Glomerular visceral epithelial cell (primary cell): ENCODE measurements around the gene AGMAT.
"Not testable (repeated sequence)": the region's sequence is repeated elsewhere in the genome, so short reads cannot be mapped to it uniquely, and the experiment has no call there.

Source experiments
- DNase-seq: peaks from one replicate; pipeline ENCODE4 v3.0.0-alpha.2; 2016; ENCODE audit errors: extremely low spot score

AGMAT gene

GRCh38 chr1:15610167-15610566, 25.3 kb upstream of the AGMAT start:
- DNase-seq, result no peak

DNA sequence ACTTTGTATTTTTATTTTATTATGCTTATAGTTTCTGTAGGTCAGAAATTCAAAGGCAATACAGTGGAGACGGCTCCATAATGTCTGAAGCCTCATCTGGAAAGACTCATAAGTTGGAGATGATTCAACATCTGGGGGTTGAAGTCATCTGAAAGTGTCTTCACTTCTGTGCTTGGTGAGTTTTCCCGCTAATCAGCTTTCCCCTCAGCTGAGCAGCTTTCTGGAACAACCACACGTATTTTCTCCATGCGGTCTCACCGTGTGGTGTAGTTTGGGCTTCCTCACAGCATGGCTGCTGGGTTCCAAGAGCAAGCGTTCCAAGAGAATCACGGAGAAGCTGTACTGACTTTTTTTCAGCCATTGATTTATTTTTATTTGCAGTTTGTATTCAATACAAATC, 24.8 kb upstream of the AGMAT start:
- DNase-seq, result no peak

- no peak for DNase-seq
These were observed 20.8 kb upstream of the AGMAT start for GRCh38 chr1:15605398-15606383.

DNA sequence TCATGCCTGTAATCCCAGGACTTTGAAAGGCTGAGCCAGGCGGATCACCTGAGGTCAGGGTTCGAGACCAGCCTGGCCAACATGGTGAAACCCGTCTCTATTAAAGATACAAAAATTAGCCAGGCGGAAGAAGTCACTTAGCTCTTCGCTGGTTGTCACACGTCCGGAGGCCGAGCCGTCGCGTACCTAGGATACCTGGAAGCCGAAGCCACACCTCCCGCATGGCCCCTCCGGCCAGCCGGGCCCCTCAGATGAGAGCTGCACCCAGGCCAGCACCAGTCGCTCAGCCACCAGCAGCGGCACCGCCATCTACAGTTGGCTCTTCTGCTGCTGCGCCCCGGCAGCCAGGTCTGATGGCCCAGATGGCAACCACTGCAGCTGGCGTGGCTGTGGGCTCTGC, 19.5 kb upstream of the AGMAT start:
- not testable (repeated sequence) for DNase-seq

GRCh38 chr1:15603966-15604282, 19.1 kb upstream of the AGMAT start:
- DNase-seq, result not testable (repeated sequence)

GRCh38 chr1:15603050-15603965, 18.5 kb upstream of the AGMAT start:
- DNase-seq, result peak; percentile 93

GRCh38 chr1:15598436-15598835, 13.6 kb upstream of the AGMAT start:
- DNase-seq, result no peak

DNA sequence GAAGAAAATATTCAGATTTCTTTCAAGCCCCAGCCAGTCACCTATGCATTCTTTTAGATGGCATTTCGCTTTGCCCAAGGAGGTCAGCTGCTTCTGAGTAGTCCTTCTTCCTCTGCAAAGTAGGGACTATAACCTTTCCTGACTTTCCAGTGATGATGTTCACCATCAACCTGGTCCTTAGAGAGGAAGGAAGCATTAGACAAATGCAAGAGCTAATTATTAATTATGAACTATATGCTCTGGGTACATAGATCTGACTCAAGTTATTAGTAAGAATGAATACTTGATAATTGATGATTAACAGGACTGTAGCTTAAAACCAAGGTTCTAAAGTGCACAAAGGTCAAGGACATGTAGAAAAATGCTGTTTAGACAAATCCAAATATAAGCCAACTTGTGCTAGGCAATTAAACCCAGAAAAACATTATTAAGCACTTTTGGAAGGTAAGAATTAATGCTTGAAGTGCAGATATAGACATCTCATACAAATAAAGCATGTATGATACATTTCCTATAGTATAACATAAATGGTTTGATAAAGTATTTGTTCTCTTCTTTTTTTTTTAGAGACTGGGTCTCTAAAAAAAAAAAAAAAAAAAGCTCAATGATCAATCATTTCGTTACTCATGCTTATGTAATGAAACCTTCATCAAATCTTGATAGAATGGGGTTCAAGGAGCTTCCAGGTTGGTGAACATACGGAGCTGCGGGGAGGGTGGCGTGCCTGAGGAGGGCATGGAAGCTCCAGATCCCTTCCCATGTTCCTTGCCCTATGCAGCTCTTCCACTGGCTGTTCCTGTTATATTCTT, 11.2 kb upstream of the AGMAT start:
- DNase-seq, result no peak

GRCh38 chr1:15592285-15592684, 7.4 kb upstream of the AGMAT start:
- DNase-seq, result no peak

- no peak for DNase-seq
These were observed 1.7 kb downstream of the AGMAT start for GRCh38 chr1:15583016-15583706.

GRCh38 chr1:15579683-15580047, 5.2 kb downstream of the AGMAT start:
- no peak for DNase-seq

DNA sequence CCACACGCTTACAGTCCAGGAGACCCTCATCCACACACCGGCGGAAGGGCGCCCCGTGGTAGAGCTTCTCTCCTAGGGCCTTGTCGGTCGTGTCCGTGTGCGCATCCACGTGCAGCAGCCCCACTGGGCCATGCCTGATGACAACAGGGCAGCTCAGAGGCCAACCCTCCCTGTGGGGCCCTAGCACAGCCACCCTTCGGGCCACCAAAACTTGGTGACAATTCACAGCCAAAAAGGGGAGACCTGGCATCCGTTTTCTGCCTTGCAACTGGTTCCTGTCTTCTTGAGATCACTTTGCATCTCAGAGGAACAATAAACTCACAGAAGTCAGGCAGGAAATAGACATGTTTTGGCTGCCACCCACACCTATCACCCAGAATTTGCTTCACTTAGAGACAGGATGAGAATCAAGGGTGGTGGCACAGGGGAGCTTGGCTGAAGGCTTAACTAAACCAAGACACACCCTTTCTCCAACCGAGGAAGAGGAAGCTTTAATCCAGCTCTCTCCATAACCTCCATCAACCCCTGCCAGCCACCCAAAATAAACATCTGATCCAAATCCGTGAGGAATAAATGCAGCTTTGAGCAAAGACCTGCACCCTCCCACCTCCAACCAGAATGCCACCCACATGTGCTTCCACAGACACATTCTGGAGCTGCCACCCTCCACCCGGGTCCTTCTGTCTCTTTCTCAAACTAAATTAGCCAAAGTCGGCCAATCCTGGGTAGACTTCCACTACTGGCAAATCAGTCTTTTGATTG, 5.7 kb downstream of the AGMAT start:
- DNase-seq, result no peak

DNA sequence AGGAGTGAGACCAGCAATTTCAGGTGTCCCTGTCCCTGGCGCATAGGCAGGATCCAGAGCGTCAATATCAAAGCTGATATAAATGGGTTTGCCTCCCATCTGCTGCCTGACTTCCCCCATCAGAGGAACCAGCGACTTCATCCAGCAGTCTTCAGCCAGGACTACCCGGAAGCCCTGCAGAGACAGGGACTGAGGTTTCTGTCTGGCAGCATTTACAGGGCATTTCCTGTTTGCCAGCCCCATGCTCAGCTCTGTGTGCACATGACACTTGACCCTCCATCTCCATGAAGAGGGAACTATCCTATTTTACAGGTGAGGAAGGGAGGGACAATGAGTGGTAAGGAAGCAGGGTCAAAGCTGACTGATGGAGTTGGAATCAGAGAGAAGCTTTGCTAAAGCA, 7.2 kb downstream of the AGMAT start:
- no peak for DNase-seq

DNA sequence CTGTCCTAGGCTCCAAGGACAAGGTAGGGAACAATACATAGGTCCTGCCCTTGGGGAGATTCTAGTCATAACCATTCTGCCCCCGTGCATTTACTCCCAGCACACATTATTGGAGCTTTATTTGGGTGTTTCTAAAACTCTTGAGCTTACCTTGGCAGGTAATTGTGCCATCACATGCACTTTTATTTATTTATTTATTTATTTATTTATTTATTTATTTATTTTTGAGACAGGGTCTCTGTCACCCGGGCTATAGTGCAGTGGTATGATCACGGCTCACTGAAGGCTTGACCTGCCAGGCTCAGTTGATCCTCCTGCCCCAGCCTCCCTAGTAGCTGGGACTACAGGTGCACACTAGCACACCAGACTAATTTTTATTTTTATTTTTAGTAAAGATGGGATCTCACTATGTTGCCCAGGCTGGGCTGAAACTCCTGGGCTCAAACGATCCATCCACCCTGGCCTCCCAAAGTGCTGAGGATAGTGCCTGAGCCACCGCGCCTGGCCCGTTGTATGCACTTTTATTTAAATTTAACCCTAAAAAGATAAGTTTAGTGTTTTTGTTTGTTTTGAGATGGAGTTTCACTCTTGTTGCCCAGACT, 9.2 kb downstream of the AGMAT start:
- DNase-seq, result no peak

DNA sequence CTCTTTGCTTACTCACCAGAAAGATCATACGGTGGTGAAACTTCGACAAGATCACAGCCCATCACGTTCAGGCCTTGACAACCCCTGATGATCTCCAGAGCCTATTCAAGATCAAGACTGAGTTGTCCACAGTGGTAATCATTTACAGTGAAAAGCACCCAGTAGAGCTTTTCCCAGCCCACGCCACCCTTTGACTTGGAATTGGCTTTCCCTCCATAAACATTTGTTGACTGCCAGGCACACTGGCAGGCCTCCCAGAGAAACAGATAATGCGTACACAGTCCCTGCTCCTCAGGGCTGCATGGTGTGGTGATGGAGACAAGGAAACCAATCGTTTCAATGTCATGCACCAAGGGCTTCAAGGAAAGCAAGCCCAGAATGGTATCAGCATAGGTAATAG, 10.1 kb downstream of the AGMAT start:
- DNase-seq, result peak; percentile 22

GRCh38 chr1:15573477-15573876, 11.4 kb downstream of the AGMAT start:
- DNase-seq, result no peak

GRCh38 chr1:15571266-15571665, 13.6 kb downstream of the AGMAT start:
- no peak for DNase-seq

GRCh38 chr1:15570861-15571260, 14.0 kb downstream of the AGMAT start:
- no peak for DNase-seq

DNA sequence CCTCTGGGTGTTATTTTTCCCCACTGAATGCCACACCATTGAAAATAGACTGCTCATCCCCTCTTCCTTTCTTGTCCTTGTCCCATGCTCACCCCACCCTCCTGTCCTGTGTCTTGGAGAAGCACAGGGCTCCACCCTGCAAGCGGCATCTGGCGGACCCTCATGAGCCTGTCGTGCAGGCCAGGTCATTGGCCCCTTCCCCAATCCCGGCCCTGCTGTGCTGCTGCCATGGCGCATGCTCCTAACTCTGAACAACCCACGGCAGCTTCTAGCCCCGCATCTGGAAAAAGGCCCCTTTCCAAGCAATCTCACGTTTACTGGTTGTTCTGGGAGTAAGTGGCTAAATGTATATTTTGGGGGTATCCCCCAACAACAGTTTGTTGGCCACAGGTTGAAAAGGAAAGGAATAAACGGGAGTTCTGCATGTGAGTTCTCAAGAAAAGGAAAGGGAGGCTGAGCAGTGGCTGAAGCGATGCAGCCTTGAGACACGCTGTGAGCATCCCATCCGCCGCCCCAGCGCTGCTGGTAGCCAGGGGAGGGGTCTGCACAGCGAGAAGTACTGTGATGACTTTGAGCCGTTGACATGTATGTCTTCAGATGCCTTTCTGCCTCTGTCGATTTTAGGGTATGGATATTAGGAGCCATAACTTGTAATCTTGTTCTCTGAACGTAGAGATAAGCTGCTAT, 16.3 kb downstream of the AGMAT start:
- DNase-seq, result no peak
